ENCODE data around the gene NT5DC4.

NT5DC4 gene

DNA sequence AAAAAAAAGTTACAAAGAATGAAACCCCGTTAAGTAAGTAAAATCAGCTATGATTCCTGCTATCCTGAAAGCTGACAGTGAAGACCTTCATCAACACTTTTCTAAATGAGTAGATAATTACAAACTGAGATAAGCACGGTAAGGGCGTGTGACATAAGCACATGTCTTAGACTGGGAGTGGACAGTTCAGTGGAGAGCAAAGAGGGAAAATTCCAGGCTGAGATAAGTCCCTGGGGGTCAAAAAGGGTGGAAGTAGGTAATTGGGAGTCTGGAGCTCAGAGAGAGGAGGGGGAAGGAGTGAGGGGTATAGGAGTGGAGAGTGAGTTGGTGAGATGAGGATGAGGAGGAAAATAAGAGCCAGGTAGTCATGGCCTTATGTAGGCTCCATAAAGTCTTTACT, 67.8 kb downstream of the NT5DC4 start:
- no peak for DNase-seq

Measured in activated CD4-positive, alpha-beta T cell treated with anti-CD3 and anti-CD28 coated beads, Interleukin-2, amount 50 U/mL, for 16 hours (primary cell).